Measurements from ENCODE around the gene SLC16A5.

- no peak for TF ChIP-seq CTCF (conservative IDR thresholded peaks at IDR 0.05; ENCODE audit: low read length)
- TF ChIP-seq EZH2phosphoT487 (IDR thresholded peaks at IDR 0.05; ENCODE audit: borderline replicate concordance, low read depth, low read length): no peak
These were observed 14.1 kb upstream of the SLC16A5 start for GRCh38 chr17:75073618-75074047.

Measured in OCI-LY7 (cell line).